Upper lobe of left lung (tissue), 4 donors: ENCODE measurements around the gene ATF7.

Source experiments
- POLR2AphosphoS5 ChIP-seq, 2 donors: sonication (generic); formaldehyde crosslinking; IDR thresholded peaks; one replicate each; pipeline ENCODE4 v1.5.1; 2017; ENCODE audit warnings: antibody characterized with exemption in 2 of 2
- TF ChIP-seq, protein P1 (sequence below), 6 experiments: fragments of 450-650 bp in 4 of 6; fragments of 200-600 bp in 2 of 6; sonication (generic) in 2 of 6; IDR thresholded peaks; one replicate each; pipeline ENCODE4 v1.5.1; 2016 to 2019; ENCODE audit warnings: antibody characterized with exemption in 6 of 6

DNA sequence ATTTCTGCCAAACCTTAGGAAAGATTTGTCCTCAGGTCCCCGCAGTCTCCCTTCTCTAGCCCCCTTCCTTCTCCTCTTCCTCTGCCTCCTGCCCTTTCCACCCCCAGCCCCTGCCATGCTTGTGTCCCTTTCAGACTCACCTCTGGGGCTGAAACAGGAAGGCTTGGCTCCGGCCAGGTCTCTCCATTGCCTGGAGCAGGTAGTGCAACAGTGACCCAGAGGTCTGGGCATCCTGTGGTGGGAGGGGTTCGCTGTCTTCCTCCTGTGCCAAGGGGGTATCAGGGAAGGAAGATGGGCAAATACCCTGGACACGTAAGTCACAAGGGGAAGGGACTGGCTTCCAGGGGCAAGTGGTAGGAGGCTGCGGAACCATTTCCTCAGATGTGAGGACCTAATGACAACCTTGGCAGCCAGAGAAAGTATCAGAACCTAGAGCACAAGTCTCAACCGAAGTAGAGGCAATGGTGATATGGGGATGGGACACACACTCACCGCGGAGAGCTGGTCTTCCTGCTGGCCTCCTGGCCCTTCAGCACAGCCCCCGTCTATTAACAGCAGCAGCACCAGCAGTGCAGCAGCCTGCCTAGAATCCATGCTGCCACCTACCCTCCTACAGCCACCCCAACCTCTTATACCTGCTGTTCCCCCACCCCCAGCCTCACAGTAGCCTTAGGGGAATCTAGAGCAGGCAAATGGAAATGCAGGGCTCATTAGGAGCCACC lies 119.1 kb downstream of the ATF7 start, which contains the start of gene NPFF:
- TF ChIP-seq POLR2AphosphoS5 (IDR thresholded peaks at IDR 0.05): no peak
- TF ChIP-seq, protein P1, sequence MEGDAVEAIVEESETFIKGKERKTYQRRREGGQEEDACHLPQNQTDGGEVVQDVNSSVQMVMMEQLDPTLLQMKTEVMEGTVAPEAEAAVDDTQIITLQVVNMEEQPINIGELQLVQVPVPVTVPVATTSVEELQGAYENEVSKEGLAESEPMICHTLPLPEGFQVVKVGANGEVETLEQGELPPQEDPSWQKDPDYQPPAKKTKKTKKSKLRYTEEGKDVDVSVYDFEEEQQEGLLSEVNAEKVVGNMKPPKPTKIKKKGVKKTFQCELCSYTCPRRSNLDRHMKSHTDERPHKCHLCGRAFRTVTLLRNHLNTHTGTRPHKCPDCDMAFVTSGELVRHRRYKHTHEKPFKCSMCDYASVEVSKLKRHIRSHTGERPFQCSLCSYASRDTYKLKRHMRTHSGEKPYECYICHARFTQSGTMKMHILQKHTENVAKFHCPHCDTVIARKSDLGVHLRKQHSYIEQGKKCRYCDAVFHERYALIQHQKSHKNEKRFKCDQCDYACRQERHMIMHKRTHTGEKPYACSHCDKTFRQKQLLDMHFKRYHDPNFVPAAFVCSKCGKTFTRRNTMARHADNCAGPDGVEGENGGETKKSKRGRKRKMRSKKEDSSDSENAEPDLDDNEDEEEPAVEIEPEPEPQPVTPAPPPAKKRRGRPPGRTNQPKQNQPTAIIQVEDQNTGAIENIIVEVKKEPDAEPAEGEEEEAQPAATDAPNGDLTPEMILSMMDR (IDR thresholded peaks at IDR 0.05): no peak
